ENCODE results near the gene SP140. TPM values are rescaled to one million over a fixed set of nuclear protein-coding genes. Genes with fewer than 3 reads are reported as not detected.

The SP140 gene
- total RNA-seq, 2 donors from 2014 or later = not detected

- H3K27ac Mint-ChIP-seq = no peak overlapping the region
- no peaks in the 10 kb centered on the region for H3K36me3 ChIP-seq (ENCODE audit: control insufficient read depth, insufficient read depth, low read length)
Observed at GRCh38 chr2:230329946-230330605, 104.5 kb downstream of the SP140 start.

DNA sequence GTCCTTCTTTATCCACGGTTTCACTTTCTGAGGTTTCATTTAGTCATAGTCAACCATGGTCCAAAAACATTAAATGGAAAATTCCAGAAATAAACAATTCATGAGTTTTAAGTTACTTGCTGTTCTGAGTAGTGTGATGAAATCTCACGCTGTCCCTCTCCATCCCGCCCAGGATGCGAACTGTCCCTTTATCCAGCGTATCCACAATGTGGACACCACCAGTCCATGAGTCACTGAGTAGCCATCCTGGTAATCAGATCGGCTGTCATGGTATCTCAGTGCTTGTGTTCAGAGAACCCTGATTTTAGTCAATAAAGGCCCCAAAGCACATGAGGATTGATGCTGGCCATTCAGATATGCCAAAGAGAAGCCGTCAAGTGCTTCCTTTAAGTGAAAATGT, 105.2 kb downstream of the SP140 start:
- peaks cover 4% of the 10 kb centered on the region for H3K4me1 ChIP-seq (ENCODE audit: control insufficient read depth, insufficient read depth, low read length)
- no peaks in the 10 kb centered on the region for H3K9me3 ChIP-seq (ENCODE audit: control insufficient read depth, low read length)
- WGBS, 2 experiments (ENCODE audit: insufficient coverage in 1 of 2, insufficient read length in 1 of 2) = 88 to 97% methylated on average over 5 to 7 of the region's 7 CpGs
- no peaks in the 10 kb centered on the region for H3K27me3 ChIP-seq (ENCODE audit: control insufficient read depth, insufficient read depth, low read length, poor library complexity, severe bottlenecking)
- H3K27ac ChIP-seq (ENCODE audit: low read depth, low read length) = no peak overlapping the region
- Mint-ChIP-seq H3K4me3 (no peak overlapping the region), H3K27ac (no peak overlapping the region), H3K4me1 (peaks cover 9% of the 10 kb centered on the region), H3K27me3 (ENCODE audit: insufficient read depth) (peaks cover 4% of the 10 kb centered on the region), H3K36me3 (ENCODE audit: low read depth) (no peaks in the 10 kb centered on the region), H3K9me3 (no peaks in the 10 kb centered on the region)
- H3K9ac ChIP-seq (ENCODE audit: extremely low read depth, low read length, poor library complexity, severe bottlenecking) = no peak overlapping the region
- no peak for DNase-seq
- H3K36me3 ChIP-seq (ENCODE audit: control insufficient read depth, insufficient read depth, low read length) = no peaks in the 10 kb centered on the region
- H3K4me3 ChIP-seq (ENCODE audit: low read length) = no peak overlapping the region
- TF ChIP-seq, protein P1, sequence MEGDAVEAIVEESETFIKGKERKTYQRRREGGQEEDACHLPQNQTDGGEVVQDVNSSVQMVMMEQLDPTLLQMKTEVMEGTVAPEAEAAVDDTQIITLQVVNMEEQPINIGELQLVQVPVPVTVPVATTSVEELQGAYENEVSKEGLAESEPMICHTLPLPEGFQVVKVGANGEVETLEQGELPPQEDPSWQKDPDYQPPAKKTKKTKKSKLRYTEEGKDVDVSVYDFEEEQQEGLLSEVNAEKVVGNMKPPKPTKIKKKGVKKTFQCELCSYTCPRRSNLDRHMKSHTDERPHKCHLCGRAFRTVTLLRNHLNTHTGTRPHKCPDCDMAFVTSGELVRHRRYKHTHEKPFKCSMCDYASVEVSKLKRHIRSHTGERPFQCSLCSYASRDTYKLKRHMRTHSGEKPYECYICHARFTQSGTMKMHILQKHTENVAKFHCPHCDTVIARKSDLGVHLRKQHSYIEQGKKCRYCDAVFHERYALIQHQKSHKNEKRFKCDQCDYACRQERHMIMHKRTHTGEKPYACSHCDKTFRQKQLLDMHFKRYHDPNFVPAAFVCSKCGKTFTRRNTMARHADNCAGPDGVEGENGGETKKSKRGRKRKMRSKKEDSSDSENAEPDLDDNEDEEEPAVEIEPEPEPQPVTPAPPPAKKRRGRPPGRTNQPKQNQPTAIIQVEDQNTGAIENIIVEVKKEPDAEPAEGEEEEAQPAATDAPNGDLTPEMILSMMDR (conservative IDR thresholded peaks at IDR 0.05) = no peak

More at GRCh38 chr2:230329946-230330605, 104.5 kb downstream of the SP140 start:
- no peaks in the 10 kb centered on the region for H3K36me3 Mint-ChIP-seq (ENCODE audit: low read depth)
- peaks cover 4% of the 10 kb centered on the region for H3K4me1 ChIP-seq (ENCODE audit: control insufficient read depth, insufficient read depth, low read length)
- no peak overlapping the region for H3K9ac ChIP-seq (ENCODE audit: extremely low read depth, low read length, poor library complexity, severe bottlenecking)
- no peak overlapping the region for H3K27ac ChIP-seq (ENCODE audit: low read depth, low read length)
- H3K9me3 ChIP-seq (ENCODE audit: control insufficient read depth, low read length) = no peaks in the 10 kb centered on the region
- H3K4me3 Mint-ChIP-seq = no peak overlapping the region
- no peaks in the 10 kb centered on the region for H3K27me3 ChIP-seq (ENCODE audit: control insufficient read depth, insufficient read depth, low read length, poor library complexity, severe bottlenecking)
- TF ChIP-seq, protein P1 (conservative IDR thresholded peaks at IDR 0.05) = no peak
- H3K9me3 Mint-ChIP-seq = no peaks in the 10 kb centered on the region
- peaks cover 9% of the 10 kb centered on the region for H3K4me1 Mint-ChIP-seq
- H3K27me3 Mint-ChIP-seq (ENCODE audit: insufficient read depth) = peaks cover 7% of the 10 kb centered on the region
- H3K4me3 ChIP-seq (ENCODE audit: low read length) = no peak overlapping the region
- no peak for DNase-seq
- WGBS, 2 experiments (ENCODE audit: insufficient coverage in 1 of 2, insufficient read length in 1 of 2) = 89 to 100% methylated on average over 2 to 6 of the region's 7 CpGs

DNA sequence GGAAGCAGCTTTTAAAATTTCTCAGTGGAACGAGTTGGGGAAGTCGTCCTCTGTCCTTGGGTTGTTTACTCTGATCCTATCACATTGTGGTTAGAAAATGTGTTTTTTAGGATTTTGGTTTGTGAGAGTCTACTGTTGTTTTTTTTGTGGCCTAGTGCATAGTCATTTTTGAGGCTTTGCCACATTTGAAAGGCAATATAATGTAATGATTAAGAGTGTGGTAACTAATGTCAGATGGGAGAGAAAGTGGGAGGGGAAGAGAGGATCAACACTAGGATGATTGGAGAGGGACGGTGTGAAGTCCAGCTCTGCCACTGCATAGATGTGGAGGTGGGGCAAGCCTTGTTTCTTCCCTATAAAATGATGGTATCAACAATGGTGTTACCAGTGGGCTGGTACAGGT, 109.9 kb downstream of the SP140 start:
- Mint-ChIP-seq H3K27ac (no peak overlapping the region), H3K4me3 (no peak overlapping the region), H3K9me3 (peaks cover 4% of the 10 kb centered on the region), H3K4me1 (no peaks in the 10 kb centered on the region), H3K36me3 (ENCODE audit: low read depth) (no peaks in the 10 kb centered on the region), H3K27me3 (ENCODE audit: insufficient read depth) (no peaks in the 10 kb centered on the region)
- TF ChIP-seq, protein P1 (conservative IDR thresholded peaks at IDR 0.05) = no peak
- H3K27ac ChIP-seq (ENCODE audit: low read depth, low read length) = no peak overlapping the region
- no peak overlapping the region for H3K4me3 ChIP-seq (ENCODE audit: low read length)
- no peaks in the 10 kb centered on the region for H3K36me3 ChIP-seq (ENCODE audit: control insufficient read depth, insufficient read depth, low read length)
- H3K4me1 ChIP-seq (ENCODE audit: control insufficient read depth, insufficient read depth, low read length) = no peaks in the 10 kb centered on the region
- H3K9me3 ChIP-seq (ENCODE audit: control insufficient read depth, low read length) = no peaks in the 10 kb centered on the region
- no peaks in the 10 kb centered on the region for H3K27me3 ChIP-seq (ENCODE audit: control insufficient read depth, insufficient read depth, low read length, poor library complexity, severe bottlenecking)
- H3K9ac ChIP-seq (ENCODE audit: extremely low read depth, low read length, poor library complexity, severe bottlenecking) = no peak overlapping the region
- DNase-seq = no peak
- 86 to 88% methylated on average over 1 to 3 of the region's 3 CpGs for WGBS, 2 experiments (ENCODE audit: insufficient coverage in 1 of 2, insufficient read length in 1 of 2)
